Mucosa of descending colon (tissue), 3 donors: ENCODE measurements around the gene SGTA. TPM values are rescaled to one million over a fixed set of nuclear protein-coding genes. Genes with fewer than 3 reads are reported as not detected.

Experiments used
- ATAC-seq: fragments of 200-7000 bp; cut with Tn5 transposase; one replicate; pipeline ENCODE4 v1.9.1; 2020; ENCODE audit warnings: mild to moderate bottlenecking, moderate library complexity
- DNase-seq, 3 donors: peaks; one replicate each; pipeline ENCODE4 v3.0.0-alpha.2; 2020
- H3K36me3 ChIP-seq: fragments of 200-600 bp; one replicate; pipeline ENCODE4 v1.8.0; 2021; ENCODE audit warnings: low read depth, mild to moderate bottlenecking
- H3K4me1 ChIP-seq: fragments of 200-600 bp; one replicate; pipeline ENCODE4 v1.8.0; 2021; ENCODE audit warnings: low read depth, mild to moderate bottlenecking
- H3K4me3 ChIP-seq: fragments of 200-600 bp; one replicate; pipeline ENCODE4 v1.8.0; 2021; ENCODE audit warnings: mild to moderate bottlenecking
- H3K9me3 ChIP-seq: fragments of 200-600 bp; one replicate; pipeline ENCODE4 v1.8.0; 2021; ENCODE audit warnings: mild to moderate bottlenecking
- intact Hi-C, 2 donors: fragments of 100-400 bp; cut with DNase I in 1 of 2; cut with micrococcal nuclease in 1 of 2; formaldehyde crosslinking; loops; one replicate each; pipeline versions ENCODE4 v1.11.0 to v1.11.1; 2022; cut with DNase I, micrococcal nuclease
- total RNA-seq, 3 donors: library from RNA; stranded (reverse); fragmentation: NEBNext Ultra II Directional in 2 of 3; extraction: Animal tissue kit (Norgen Biotek cat#: 25700) in 2 of 3; gene quantifications; one replicate each; pipeline versions ENCODE4 v1.2.1 to v1.2.4, GENCODE V29; 2021 to 2023
- TF ChIP-seq, protein P1 (sequence below): fragments of 200-600 bp; IDR thresholded peaks from one replicate; pipeline ENCODE4 v1.8.0; 2022; ENCODE audit warnings: antibody characterized with exemption, mild to moderate bottlenecking
- donor health status: DM: no; HTN: no; CAD: no; lungs with moderate emphysema.
- donor health status: DM: no; HTN: no; CAD: no.
- donor health status: DM: no; HTN: yes; CAD: no.

The SGTA gene
- total RNA-seq, 3 donors from 2014 or later = 37.7 to 52.7 (median 48.9) TPM

DNA sequence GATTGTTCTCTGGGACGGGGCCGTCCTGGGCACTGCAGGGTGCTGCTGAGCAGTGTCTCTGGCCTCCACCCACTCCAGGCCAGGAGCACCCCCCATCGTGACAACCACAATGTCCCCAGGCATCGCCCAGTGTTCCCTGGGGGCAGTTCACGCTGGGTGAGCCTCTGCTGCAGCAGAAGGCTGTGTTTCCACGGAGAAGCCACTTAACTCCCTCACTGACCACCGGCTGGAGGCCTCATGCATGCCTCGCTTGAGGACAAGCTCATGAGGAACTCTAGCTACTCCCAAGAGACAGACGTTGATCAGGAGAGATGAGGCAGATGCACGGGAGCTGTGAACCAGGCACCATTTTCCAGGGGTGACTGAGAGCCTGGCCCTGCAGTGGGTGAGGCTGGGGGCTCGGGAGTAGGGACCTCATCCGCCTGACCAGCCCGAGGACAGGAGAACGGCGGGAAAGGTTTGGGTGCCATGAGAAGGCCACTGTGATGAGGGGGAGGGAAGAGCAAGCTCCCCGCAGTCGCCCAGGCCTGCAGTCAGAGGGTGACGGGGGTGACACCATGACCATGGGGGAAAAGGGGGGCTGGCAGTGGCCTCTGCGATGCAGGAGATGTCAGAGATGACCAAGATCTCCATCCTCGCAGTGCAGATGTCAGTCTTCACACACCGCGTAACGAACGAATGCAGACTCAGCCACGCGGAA is 48.3 kb downstream of the SGTA start:
- Histone ChIP-seq H3K36me3 (no peaks in the 10 kb centered on the region), H3K4me1 (peaks cover 13% of the 10 kb centered on the region), H3K9me3 (no peaks in the 10 kb centered on the region), H3K4me3 (no peak overlapping the region)
- DNase-seq (no peak), ATAC-seq (no peak)
- intact Hi-C loops = no loop called here
- TF ChIP-seq, protein P1, sequence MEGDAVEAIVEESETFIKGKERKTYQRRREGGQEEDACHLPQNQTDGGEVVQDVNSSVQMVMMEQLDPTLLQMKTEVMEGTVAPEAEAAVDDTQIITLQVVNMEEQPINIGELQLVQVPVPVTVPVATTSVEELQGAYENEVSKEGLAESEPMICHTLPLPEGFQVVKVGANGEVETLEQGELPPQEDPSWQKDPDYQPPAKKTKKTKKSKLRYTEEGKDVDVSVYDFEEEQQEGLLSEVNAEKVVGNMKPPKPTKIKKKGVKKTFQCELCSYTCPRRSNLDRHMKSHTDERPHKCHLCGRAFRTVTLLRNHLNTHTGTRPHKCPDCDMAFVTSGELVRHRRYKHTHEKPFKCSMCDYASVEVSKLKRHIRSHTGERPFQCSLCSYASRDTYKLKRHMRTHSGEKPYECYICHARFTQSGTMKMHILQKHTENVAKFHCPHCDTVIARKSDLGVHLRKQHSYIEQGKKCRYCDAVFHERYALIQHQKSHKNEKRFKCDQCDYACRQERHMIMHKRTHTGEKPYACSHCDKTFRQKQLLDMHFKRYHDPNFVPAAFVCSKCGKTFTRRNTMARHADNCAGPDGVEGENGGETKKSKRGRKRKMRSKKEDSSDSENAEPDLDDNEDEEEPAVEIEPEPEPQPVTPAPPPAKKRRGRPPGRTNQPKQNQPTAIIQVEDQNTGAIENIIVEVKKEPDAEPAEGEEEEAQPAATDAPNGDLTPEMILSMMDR = no peak

DNA sequence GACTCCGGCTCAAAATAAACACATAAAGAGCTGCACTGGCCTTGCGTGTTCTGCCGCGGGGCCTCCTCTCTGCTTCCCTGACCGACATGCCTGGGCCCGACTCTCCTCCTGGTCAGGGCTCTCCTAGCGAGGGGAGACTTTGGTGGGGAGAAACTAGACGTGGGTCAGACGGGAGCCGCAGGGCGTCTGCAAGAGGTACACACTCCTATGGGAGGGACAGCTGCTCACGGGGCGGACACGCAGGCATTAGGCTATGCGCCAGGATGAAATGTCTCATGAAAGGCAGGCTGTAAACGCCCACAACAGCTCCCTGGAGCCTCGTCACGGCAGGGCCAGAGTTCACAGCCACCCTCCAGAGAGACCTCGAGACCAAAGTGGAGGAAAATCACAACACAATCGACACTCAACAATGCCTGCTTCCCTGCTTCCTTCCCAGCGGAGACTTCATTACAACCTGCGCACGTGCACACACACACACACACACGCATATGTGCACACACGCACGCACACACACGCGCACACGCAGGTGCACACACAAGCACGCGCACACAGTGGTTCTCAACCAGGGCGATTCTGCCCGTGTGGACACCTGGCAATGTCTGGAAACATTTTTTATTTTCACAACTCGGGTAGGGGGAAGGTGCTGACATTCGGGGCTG is 49.0 kb downstream of the SGTA start:
- H3K4me1 ChIP-seq = peaks cover 9% of the 10 kb centered on the region
- no peak overlapping the region for H3K4me3 ChIP-seq
- intact Hi-C loops = no loop called here
- ATAC-seq (peak; percentile 80), DNase-seq (peak in 2 of 3 donors; percentile 19 to 48)
- no peaks in the 10 kb centered on the region for H3K36me3 ChIP-seq
- no peaks in the 10 kb centered on the region for H3K9me3 ChIP-seq
- TF ChIP-seq, protein P1 = no peak

DNA sequence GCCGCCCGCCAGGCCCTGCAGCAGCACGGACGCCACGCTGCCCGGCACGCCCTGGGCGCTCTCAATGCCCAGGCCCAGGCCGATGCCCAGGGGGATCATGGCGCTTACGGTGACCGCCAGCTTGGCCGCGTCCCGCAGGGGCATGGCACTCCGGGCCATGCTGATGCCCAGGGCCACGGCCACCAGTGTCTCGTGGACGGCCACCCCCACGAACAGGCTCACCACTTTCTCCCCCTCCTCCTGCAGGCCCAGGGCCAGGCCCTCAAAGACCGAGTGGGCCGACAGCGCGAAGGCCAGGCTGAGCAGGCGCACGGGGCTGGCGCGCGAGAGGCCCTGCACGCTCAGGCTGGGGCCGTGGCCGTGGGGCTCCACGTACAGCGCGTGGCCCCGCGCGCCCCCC is 50.2 kb downstream of the SGTA start:
- Histone ChIP-seq H3K4me3 (no peak overlapping the region), H3K9me3 (no peaks in the 10 kb centered on the region), H3K36me3 (no peaks in the 10 kb centered on the region), H3K4me1 (no peaks in the 10 kb centered on the region)
- TF ChIP-seq, protein P1 = no peak
- intact Hi-C loops = no loop called here
- DNase-seq (no peak), ATAC-seq (no peak)

DNA sequence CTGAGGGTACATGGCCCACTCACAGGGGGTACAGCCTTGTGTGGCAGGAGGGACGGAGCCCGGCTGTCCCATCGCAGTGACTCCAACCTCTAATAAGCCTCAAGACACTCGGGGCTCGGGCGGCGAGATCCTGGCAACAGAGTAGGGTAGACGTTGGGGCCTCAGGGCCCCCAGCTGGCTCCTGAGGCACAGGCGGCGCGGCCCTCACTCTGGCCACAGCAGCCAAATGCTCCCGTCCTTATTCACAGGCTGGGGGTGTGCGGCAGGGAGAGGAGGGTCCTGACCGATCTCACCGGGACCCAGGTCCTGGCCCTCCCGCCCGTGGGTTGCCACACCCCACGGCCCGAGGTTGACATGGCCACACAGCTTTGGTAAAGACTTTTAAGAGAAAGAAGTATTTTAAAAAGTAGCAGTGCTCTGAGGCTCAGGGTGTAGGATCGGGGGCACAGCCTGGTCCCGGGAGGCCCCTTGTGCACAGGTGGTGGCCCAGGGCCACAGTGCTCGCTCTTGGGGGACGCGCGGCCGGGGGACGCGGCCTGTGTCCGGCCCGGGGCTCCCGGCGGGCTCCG is 50.8 kb downstream of the SGTA start:
- no peak overlapping the region for H3K4me3 ChIP-seq
- no peaks in the 10 kb centered on the region for H3K36me3 ChIP-seq
- no peak for DNase-seq
- no peak for ATAC-seq
- TF ChIP-seq, protein P1 = no peak
- H3K4me1 ChIP-seq = no peaks in the 10 kb centered on the region
- intact Hi-C loops = no loop called here
- H3K9me3 ChIP-seq = no peaks in the 10 kb centered on the region

DNA sequence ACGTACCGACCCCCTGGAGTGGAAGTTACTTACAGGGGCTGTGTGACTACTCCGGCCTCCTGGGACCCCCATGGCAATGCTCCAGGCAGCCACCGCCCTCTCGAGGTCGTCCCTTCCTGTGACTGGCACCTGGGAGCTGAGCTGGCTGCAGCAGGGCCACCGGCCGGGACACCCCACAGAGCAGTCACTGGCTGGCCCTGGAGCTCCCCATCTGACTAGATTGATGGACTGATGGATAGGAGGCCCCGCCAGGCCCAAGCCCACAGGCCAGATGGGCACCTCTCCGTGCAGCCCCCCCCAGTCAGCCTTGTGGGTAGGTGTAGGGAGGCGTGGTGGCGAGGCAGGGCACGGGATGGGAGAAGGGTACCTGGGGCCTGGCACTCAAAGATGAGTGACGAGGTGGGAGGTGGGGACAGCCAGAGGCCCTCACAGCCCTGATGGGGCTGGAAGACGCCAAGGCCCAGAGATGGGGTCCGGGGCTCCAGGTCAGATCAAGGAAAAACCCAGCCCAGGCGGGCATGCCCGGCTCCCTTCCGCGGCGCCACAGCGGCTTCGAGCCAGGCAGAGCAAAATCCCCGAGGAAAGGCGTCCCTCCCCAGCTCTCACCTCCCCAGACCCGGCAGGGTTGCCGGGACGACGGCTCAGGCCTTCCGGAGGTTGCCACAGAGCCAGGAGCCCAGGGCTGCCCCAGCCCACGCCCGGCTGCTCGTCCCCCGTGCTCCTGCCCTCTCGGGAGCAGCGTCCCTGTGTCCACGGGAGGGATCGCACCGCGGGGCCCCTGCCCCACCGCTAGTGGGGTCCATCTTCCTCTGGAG is 51.7 kb downstream of the SGTA start:
- no peaks in the 10 kb centered on the region for H3K4me1 ChIP-seq
- ATAC-seq (no peak), DNase-seq (no peak)
- no peaks in the 10 kb centered on the region for H3K9me3 ChIP-seq
- intact Hi-C loops = no loop called here
- H3K4me3 ChIP-seq = no peak overlapping the region
- TF ChIP-seq, protein P1 = no peak
- H3K36me3 ChIP-seq = no peaks in the 10 kb centered on the region
